IMR-90 (cell line): ENCODE data around the gene TTC39B.

Experiments
- BHLHE40 ChIP-seq: fragments of 150-350 bp; IDR thresholded peaks from 2 replicates; pipeline ENCODE4 v1.6.1; 2016; ENCODE audit warnings: mild to moderate bottlenecking, low read depth, low read length
- CEBPB ChIP-seq: IDR thresholded peaks from 2 replicates; pipeline ENCODE4 v1.6.1; 2012; ENCODE audit warnings: low read depth, low read length, improper control_type of control experiment
- CHD1 ChIP-seq: IDR thresholded peaks from 2 replicates; pipeline ENCODE4 v1.6.1; 2012; ENCODE audit warnings: low read depth, low read length, improper control_type of control experiment
- FOS ChIP-seq: fragments of 150-350 bp; IDR thresholded peaks from 2 replicates; pipeline ENCODE4 v1.6.1; 2016; ENCODE audit warnings: low read depth, low read length
- MAZ ChIP-seq: IDR thresholded peaks from 2 replicates; pipeline ENCODE4 v1.6.1; 2012; ENCODE audit warnings: low read depth, mild to moderate bottlenecking, low read length, improper control_type of control experiment, moderate library complexity, borderline replicate concordance
- MXI1 ChIP-seq: IDR thresholded peaks from 2 replicates; pipeline ENCODE4 v1.6.1; 2012; ENCODE audit warnings: low read depth, mild to moderate bottlenecking, low read length, moderate library complexity, borderline replicate concordance
- NFE2L2 ChIP-seq: fragments of 150-350 bp; IDR thresholded peaks from 2 replicates; pipeline ENCODE4 v1.6.1; 2016; ENCODE audit warnings: low read depth, mild to moderate bottlenecking, low read length
- POLR2A ChIP-seq: IDR thresholded peaks from 2 replicates; pipeline ENCODE4 v1.6.1; 2012; ENCODE audit warnings: mild to moderate bottlenecking, low read depth, low read length
- RAD21 ChIP-seq: IDR thresholded peaks from 2 replicates; pipeline ENCODE4 v1.6.1; 2012; ENCODE audit warnings: low read length, improper control_type of control experiment
- RCOR1 ChIP-seq: IDR thresholded peaks from 2 replicates; pipeline ENCODE4 v1.6.1; 2012; ENCODE audit warnings: mild to moderate bottlenecking, low read length, improper control_type of control experiment; ENCODE audit not compliant: insufficient replicate concordance
- SMC3 ChIP-seq: fragments of 150-350 bp; IDR thresholded peaks from 2 replicates; pipeline ENCODE4 v1.6.1; 2016; ENCODE audit warnings: low read depth, mild to moderate bottlenecking, antibody characterized with exemption, low read length, moderate library complexity
- TF ChIP-seq, protein P1 (sequence below): conservative IDR thresholded peaks from 2 replicates; pipeline ENCODE4 v1.5.1; 2012; ENCODE audit warnings: mild to moderate bottlenecking, low read depth, low read length, improper control_type of control experiment
- TF ChIP-seq, protein P2 (sequence below): fragments of 150-350 bp; IDR thresholded peaks from 2 replicates; pipeline ENCODE4 v1.6.1; 2016; ENCODE audit warnings: low read depth, mild to moderate bottlenecking, low read length, moderate library complexity, borderline replicate concordance

DNA sequence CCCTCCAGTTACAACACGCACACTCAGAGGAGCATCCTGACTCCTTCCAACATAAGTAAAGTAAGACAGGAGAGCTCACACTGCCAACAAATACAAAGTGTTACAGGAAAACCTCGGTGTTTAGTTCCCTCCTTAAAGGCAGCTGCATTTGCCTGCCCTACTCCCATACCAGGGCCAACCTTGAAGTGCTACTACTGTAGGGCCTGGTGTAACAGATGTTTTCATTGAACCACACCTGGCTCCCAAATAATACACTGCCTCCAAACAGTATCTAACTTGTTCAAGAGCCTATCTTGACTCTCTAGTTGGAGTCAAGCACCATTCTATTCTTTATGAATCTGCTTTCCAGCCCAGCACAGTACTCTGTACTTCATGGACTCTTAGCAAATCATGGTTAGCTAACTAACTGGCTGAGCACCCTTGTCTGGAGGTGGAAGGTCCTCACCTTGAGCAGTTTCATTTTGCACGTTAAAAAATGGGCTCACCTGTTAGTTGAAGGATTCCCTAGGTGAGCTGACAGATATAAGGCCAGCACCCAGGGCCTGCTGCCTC lies 34.6 kb downstream of the TTC39B start:
- TF ChIP-seq, protein P1, sequence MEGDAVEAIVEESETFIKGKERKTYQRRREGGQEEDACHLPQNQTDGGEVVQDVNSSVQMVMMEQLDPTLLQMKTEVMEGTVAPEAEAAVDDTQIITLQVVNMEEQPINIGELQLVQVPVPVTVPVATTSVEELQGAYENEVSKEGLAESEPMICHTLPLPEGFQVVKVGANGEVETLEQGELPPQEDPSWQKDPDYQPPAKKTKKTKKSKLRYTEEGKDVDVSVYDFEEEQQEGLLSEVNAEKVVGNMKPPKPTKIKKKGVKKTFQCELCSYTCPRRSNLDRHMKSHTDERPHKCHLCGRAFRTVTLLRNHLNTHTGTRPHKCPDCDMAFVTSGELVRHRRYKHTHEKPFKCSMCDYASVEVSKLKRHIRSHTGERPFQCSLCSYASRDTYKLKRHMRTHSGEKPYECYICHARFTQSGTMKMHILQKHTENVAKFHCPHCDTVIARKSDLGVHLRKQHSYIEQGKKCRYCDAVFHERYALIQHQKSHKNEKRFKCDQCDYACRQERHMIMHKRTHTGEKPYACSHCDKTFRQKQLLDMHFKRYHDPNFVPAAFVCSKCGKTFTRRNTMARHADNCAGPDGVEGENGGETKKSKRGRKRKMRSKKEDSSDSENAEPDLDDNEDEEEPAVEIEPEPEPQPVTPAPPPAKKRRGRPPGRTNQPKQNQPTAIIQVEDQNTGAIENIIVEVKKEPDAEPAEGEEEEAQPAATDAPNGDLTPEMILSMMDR = no peak
- TF ChIP-seq CHD1 (no peak), SMC3 (no peak), POLR2A (no peak), RCOR1 (no peak), BHLHE40 (no peak), CEBPB (no peak), MXI1 (no peak), MAZ (no peak), NFE2L2 (no peak), FOS (no peak), RAD21 (no peak)
- TF ChIP-seq, protein P2, sequence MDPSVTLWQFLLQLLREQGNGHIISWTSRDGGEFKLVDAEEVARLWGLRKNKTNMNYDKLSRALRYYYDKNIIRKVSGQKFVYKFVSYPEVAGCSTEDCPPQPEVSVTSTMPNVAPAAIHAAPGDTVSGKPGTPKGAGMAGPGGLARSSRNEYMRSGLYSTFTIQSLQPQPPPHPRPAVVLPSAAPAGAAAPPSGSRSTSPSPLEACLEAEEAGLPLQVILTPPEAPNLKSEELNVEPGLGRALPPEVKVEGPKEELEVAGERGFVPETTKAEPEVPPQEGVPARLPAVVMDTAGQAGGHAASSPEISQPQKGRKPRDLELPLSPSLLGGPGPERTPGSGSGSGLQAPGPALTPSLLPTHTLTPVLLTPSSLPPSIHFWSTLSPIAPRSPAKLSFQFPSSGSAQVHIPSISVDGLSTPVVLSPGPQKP = no peak
